H54 (cell line): ENCODE results near the gene NRXN3.

Experiments used
- DNase-seq: peaks from one replicate; pipeline ENCODE4 v3.0.0; 2011; ENCODE audit warnings: low spot score, mixed read lengths; ENCODE audit not compliant: insufficient read length
- FAIRE-seq: peaks from 3 replicates; lab custom pipeline; 2011; peaks lifted over from hg19 to GRCh38; lab: Jason Lieb, UNC
- POLR2A ChIP-seq: IDR thresholded peaks from 2 replicates; pipeline ENCODE4 v1.6.1; 2011; ENCODE audit warnings: low read depth, mild to moderate bottlenecking, low read length

The NRXN3 gene

GRCh38 chr14:79890527-79890926 is 1720.4 kb downstream of the NRXN3 start:
- TF ChIP-seq POLR2A: no peak
- FAIRE-seq (no peak), DNase-seq (no peak)

- no peak for TF ChIP-seq POLR2A
- no peak for FAIRE-seq
- DNase-seq: no peak
These were observed 1725.8 kb downstream of the NRXN3 start for GRCh38 chr14:79896009-79896408.

GRCh38 chr14:79899610-79900009 is 1729.4 kb downstream of the NRXN3 start:
- DNase-seq: no peak
- no peak for FAIRE-seq
- TF ChIP-seq POLR2A: no peak

GRCh38 chr14:79904497-79904896 is 1734.3 kb downstream of the NRXN3 start:
- no peak for FAIRE-seq
- TF ChIP-seq POLR2A: no peak
- no peak for DNase-seq

- FAIRE-seq (no peak), DNase-seq (no peak)
- no peak for TF ChIP-seq POLR2A
These were observed 1736.8 kb downstream of the NRXN3 start for GRCh38 chr14:79906994-79907393.

- FAIRE-seq (no peak), DNase-seq (no peak)
- TF ChIP-seq POLR2A: no peak
These were observed 1739.9 kb downstream of the NRXN3 start for GRCh38 chr14:79910086-79910485.

- DNase-seq: no peak
- TF ChIP-seq POLR2A: no peak
- FAIRE-seq: no peak
These were observed 1741.6 kb downstream of the NRXN3 start for GRCh38 chr14:79911744-79912143.

GRCh38 chr14:79914595-79914994 is 1744.4 kb downstream of the NRXN3 start:
- DNase-seq (no peak), FAIRE-seq (no peak)
- no peak for TF ChIP-seq POLR2A

- FAIRE-seq (no peak), DNase-seq (no peak)
- no peak for TF ChIP-seq POLR2A
These were observed 1745.2 kb downstream of the NRXN3 start for GRCh38 chr14:79915406-79915805.

GRCh38 chr14:79916281-79916680 is 1746.1 kb downstream of the NRXN3 start:
- FAIRE-seq: no peak
- no peak for TF ChIP-seq POLR2A

GRCh38 chr14:79916892-79917291 is 1746.7 kb downstream of the NRXN3 start:
- no peak for TF ChIP-seq POLR2A
- DNase-seq (no peak), FAIRE-seq (no peak)

More at GRCh38 chr14:79916281-79916680, 1746.1 kb downstream of the NRXN3 start:
- DNase-seq: no peak
